Measurements from ENCODE around the gene OPN1MW.

Gene OPN1MW

DNA sequence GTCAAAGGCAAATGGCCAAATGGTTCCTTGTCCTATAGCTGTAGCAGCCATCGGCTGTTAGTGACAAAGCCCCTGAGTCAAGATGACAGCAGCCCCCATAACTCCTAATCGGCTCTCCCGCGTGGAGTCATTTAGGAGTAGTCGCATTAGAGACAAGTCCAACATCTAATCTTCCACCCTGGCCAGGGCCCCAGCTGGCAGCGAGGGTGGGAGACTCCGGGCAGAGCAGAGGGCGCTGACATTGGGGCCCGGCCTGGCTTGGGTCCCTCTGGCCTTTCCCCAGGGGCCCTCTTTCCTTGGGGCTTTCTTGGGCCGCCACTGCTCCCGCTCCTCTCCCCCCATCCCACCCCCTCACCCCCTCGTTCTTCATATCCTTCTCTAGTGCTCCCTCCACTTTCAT is 42.2 kb upstream of the OPN1MW start:
- Histone ChIP-seq H3K27me3 (ENCODE audit: control insufficient read depth in 1 of 2, insufficient read depth in 1 of 2, low read length in 2 of 2) (peaks cover 7 to 31% of the 10 kb centered on the region in 2 experiments), H3K27ac (ENCODE audit: low read length, poor library complexity, severe bottlenecking) (no peak overlapping the region), H2AK5ac (ENCODE audit: low read length, severe bottlenecking) (no peak overlapping the region), H2BK120ac (ENCODE audit: low read depth, low read length) (no peak overlapping the region), H3K18ac (ENCODE audit: low read depth in 1 of 2, low read length in 2 of 2) (no peak overlapping the region), H3K4ac (ENCODE audit: low read depth in 1 of 2, low read length in 2 of 2) (no peak overlapping the region), H3K9me3 (ENCODE audit: control insufficient read depth, low read length) (peaks cover 4% of the 10 kb centered on the region), H2BK15ac (ENCODE audit: low read depth, poor library complexity, severe bottlenecking) (no peak overlapping the region), H3K4me1 (ENCODE audit: control insufficient read depth, insufficient read depth, low read depth, low read length) (no peaks in the 10 kb centered on the region), H3K23ac (ENCODE audit: low read length in 2 of 2) (no peak overlapping the region), H3K9ac (ENCODE audit: low read length) (no peak overlapping the region), H4K8ac (ENCODE audit: low read length) (no peak overlapping the region), H2BK12ac (ENCODE audit: low read length in 2 of 2) (no peak overlapping the region), H3K14ac (ENCODE audit: low read length in 2 of 2) (no peak overlapping the region), H3K36me3 (ENCODE audit: control insufficient read depth in 1 of 2, insufficient read depth in 2 of 2, low read depth in 1 of 2, low read length in 2 of 2) (no peaks in the 10 kb centered on the region), H3K4me2 (ENCODE audit: low read length, poor library complexity, severe bottlenecking) (no peak overlapping the region), H3K4me3 (ENCODE audit: insufficient read depth in 1 of 2, low read depth in 1 of 2, low read length in 2 of 2) (no peak overlapping the region), H4K91ac (ENCODE audit: low read length) (no peak overlapping the region), H3K79me1 (replicated peaks; ENCODE audit: low read length, poor library complexity, severe bottlenecking) (no peaks in the 10 kb centered on the region), H2BK5ac (ENCODE audit: low read depth, low read length, poor library complexity, severe bottlenecking) (no peak overlapping the region), H2AFZ (ENCODE audit: low read depth, low read length) (no peak overlapping the region)
- WGBS: 90% methylated on average over 10 of the region's 12 CpGs
- DNase-seq: no peak

DNA sequence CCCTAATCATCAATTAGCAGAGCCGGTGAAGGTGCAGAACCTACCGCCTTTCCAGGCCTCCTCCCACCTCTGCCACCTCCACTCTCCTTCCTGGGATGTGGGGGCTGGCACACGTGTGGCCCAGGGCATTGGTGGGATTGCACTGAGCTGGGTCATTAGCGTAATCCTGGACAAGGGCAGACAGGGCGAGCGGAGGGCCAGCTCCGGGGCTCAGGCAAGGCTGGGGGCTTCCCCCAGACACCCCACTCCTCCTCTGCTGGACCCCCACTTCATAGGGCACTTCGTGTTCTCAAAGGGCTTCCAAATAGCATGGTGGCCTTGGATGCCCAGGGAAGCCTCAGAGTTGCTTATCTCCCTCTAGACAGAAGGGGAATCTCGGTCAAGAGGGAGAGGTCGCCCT is 41.7 kb upstream of the OPN1MW start:
- no peaks in the 10 kb centered on the region for H3K36me3 ChIP-seq (ENCODE audit: control insufficient read depth in 1 of 2, insufficient read depth in 2 of 2, low read depth in 1 of 2, low read length in 2 of 2)
- no peak overlapping the region for H2AFZ ChIP-seq (ENCODE audit: low read depth, low read length)
- no peak overlapping the region for H3K9ac ChIP-seq (ENCODE audit: low read length)
- H2BK5ac ChIP-seq (ENCODE audit: low read depth, low read length, poor library complexity, severe bottlenecking): no peak overlapping the region
- H3K4me3 ChIP-seq (ENCODE audit: insufficient read depth in 1 of 2, low read depth in 1 of 2, low read length in 2 of 2): no peak overlapping the region
- peaks cover 4% of the 10 kb centered on the region for H3K9me3 ChIP-seq (ENCODE audit: control insufficient read depth, low read length)
- H3K4me1 ChIP-seq (ENCODE audit: control insufficient read depth, insufficient read depth, low read depth, low read length): no peaks in the 10 kb centered on the region
- no peak overlapping the region for H3K4me2 ChIP-seq (ENCODE audit: low read length, poor library complexity, severe bottlenecking)
- H3K27me3 ChIP-seq (ENCODE audit: control insufficient read depth in 1 of 2, insufficient read depth in 1 of 2, low read length in 2 of 2): peaks cover 7 to 26% of the 10 kb centered on the region in 2 experiments
- no peak overlapping the region for H2BK15ac ChIP-seq (ENCODE audit: low read depth, poor library complexity, severe bottlenecking)
- H2BK120ac ChIP-seq (ENCODE audit: low read depth, low read length): no peak overlapping the region
- no peak overlapping the region for H4K91ac ChIP-seq (ENCODE audit: low read length)
- H2BK12ac ChIP-seq (ENCODE audit: low read length in 2 of 2): no peak overlapping the region
- DNase-seq: no peak
- H3K4ac ChIP-seq (ENCODE audit: low read depth in 1 of 2, low read length in 2 of 2): no peak overlapping the region
- no peak overlapping the region for H3K18ac ChIP-seq (ENCODE audit: low read depth in 1 of 2, low read length in 2 of 2)
- no peak overlapping the region for H3K23ac ChIP-seq (ENCODE audit: low read length in 2 of 2)
- no peak overlapping the region for H2AK5ac ChIP-seq (ENCODE audit: low read length, severe bottlenecking)
- H3K14ac ChIP-seq (ENCODE audit: low read length in 2 of 2): no peak overlapping the region
- 75% methylated on average over 6 of the region's 10 CpGs for WGBS
- H4K8ac ChIP-seq (ENCODE audit: low read length): no peak overlapping the region
- H3K27ac ChIP-seq (ENCODE audit: low read length, poor library complexity, severe bottlenecking): no peak overlapping the region
- H3K79me1 ChIP-seq (replicated peaks; ENCODE audit: low read length, poor library complexity, severe bottlenecking): no peaks in the 10 kb centered on the region

DNA sequence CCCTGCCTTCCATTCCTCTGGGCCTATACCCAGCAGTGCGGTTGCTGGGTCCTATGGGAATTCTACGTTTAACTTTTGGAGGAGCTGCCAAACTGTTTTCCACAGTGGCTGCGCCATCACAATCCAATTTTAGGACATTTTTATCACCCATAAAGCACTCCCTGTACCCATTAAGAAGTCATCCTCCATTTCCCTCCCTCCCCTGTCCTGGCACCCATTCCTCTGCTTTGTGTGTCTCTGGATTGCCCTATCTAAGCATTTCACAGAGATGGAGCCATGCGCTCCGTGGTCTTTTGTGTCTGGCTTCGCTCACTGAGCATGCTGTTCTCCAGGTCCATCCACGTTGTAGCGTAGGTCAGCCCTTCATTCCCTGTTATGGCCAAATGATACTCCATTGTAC is 40.0 kb upstream of the OPN1MW start:
- no peak overlapping the region for H3K4ac ChIP-seq (ENCODE audit: low read depth in 1 of 2, low read length in 2 of 2)
- no peaks in the 10 kb centered on the region for H3K79me1 ChIP-seq (replicated peaks; ENCODE audit: low read length, poor library complexity, severe bottlenecking)
- H3K4me2 ChIP-seq (ENCODE audit: low read length, poor library complexity, severe bottlenecking): no peak overlapping the region
- no peak overlapping the region for H3K18ac ChIP-seq (ENCODE audit: low read depth in 1 of 2, low read length in 2 of 2)
- no peak for DNase-seq
- H3K27me3 ChIP-seq (ENCODE audit: control insufficient read depth in 1 of 2, insufficient read depth in 1 of 2, low read length in 2 of 2): peaks cover 7 to 20% of the 10 kb centered on the region in 2 experiments
- H3K4me1 ChIP-seq (ENCODE audit: control insufficient read depth, insufficient read depth, low read depth, low read length): no peaks in the 10 kb centered on the region
- H2AK5ac ChIP-seq (ENCODE audit: low read length, severe bottlenecking): no peak overlapping the region
- no peak overlapping the region for H4K8ac ChIP-seq (ENCODE audit: low read length)
- H3K14ac ChIP-seq (ENCODE audit: low read length in 2 of 2): no peak overlapping the region
- no peak overlapping the region for H4K91ac ChIP-seq (ENCODE audit: low read length)
- no peak overlapping the region for H2BK120ac ChIP-seq (ENCODE audit: low read depth, low read length)
- 99% methylated on average over 8 of the region's 8 CpGs for WGBS
- H3K23ac ChIP-seq (ENCODE audit: low read length in 2 of 2): no peak overlapping the region
- H3K4me3 ChIP-seq (ENCODE audit: insufficient read depth in 1 of 2, low read depth in 1 of 2, low read length in 2 of 2): no peak overlapping the region
- H3K36me3 ChIP-seq (ENCODE audit: control insufficient read depth in 1 of 2, insufficient read depth in 2 of 2, low read depth in 1 of 2, low read length in 2 of 2): no peaks in the 10 kb centered on the region
- H2BK12ac ChIP-seq (ENCODE audit: low read length in 2 of 2): no peak overlapping the region
- no peak overlapping the region for H2BK5ac ChIP-seq (ENCODE audit: low read depth, low read length, poor library complexity, severe bottlenecking)
- no peak overlapping the region for H2AFZ ChIP-seq (ENCODE audit: low read depth, low read length)
- no peak overlapping the region for H2BK15ac ChIP-seq (ENCODE audit: low read depth, poor library complexity, severe bottlenecking)
- H3K9ac ChIP-seq (ENCODE audit: low read length): no peak overlapping the region
- H3K27ac ChIP-seq (ENCODE audit: low read length, poor library complexity, severe bottlenecking): no peak overlapping the region
- peaks cover 4% of the 10 kb centered on the region for H3K9me3 ChIP-seq (ENCODE audit: control insufficient read depth, low read length)

DNA sequence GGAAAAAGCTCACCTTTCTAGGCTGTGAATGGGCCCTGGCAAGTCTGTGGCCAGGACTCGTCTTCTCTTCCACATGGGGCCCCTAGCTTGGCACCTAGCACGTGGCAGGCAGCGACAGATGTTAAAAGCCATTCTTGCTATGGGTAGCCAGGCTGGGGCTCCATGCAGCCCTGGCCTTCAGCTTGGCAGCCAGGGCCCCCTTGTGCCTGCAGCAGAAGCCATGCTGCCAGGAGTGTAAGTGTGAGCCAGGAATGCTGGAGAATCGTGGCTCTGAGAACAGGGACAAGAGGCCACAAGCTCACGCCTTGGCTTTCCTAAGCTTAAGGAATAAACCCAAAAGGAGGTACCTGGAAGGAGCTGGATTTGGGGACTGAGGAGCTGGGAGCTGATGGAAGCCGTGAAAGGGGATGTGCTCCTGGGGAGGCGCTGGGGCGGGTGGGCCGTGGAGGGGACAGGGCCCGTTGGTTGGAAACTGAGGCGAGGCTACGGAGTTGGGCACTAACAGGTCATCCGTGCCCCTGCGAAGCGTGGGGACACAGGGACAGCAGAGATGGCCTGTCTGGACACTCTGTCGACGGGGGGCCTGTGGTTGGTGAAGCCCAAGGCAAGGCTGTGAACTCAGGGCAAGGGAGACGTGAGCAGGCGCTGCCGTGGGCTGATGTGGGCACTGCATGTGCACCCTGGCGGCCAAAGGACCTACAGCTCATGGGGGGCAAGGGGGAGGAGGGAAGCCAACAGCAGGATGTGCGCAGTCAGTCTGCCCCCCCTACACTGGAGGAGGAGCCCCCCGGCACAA is 39.2 kb upstream of the OPN1MW start:
- H2BK15ac ChIP-seq (ENCODE audit: low read depth, poor library complexity, severe bottlenecking): no peak overlapping the region
- H3K23ac ChIP-seq (ENCODE audit: low read length in 2 of 2): no peak overlapping the region
- H3K4me1 ChIP-seq (ENCODE audit: control insufficient read depth, insufficient read depth, low read depth, low read length): no peaks in the 10 kb centered on the region
- H4K91ac ChIP-seq (ENCODE audit: low read length): no peak overlapping the region
- WGBS: 88% methylated on average over 21 of the region's 23 CpGs
- no peak overlapping the region for H2AK5ac ChIP-seq (ENCODE audit: low read length, severe bottlenecking)
- H4K8ac ChIP-seq (ENCODE audit: low read length): no peak overlapping the region
- H3K27ac ChIP-seq (ENCODE audit: low read length, poor library complexity, severe bottlenecking): no peak overlapping the region
- no peak for DNase-seq
- H3K4me2 ChIP-seq (ENCODE audit: low read length, poor library complexity, severe bottlenecking): no peak overlapping the region
- no peaks in the 10 kb centered on the region for H3K79me1 ChIP-seq (replicated peaks; ENCODE audit: low read length, poor library complexity, severe bottlenecking)
- H2BK120ac ChIP-seq (ENCODE audit: low read depth, low read length): no peak overlapping the region
- H3K18ac ChIP-seq (ENCODE audit: low read depth in 1 of 2, low read length in 2 of 2): no peak overlapping the region
- no peak overlapping the region for H3K4ac ChIP-seq (ENCODE audit: low read depth in 1 of 2, low read length in 2 of 2)
- H3K14ac ChIP-seq (ENCODE audit: low read length in 2 of 2): no peak overlapping the region
- no peak overlapping the region for H2BK12ac ChIP-seq (ENCODE audit: low read length in 2 of 2)
- peaks cover 4% of the 10 kb centered on the region for H3K9me3 ChIP-seq (ENCODE audit: control insufficient read depth, low read length)
- H2AFZ ChIP-seq (ENCODE audit: low read depth, low read length): no peak overlapping the region
- H3K27me3 ChIP-seq (ENCODE audit: control insufficient read depth in 1 of 2, insufficient read depth in 1 of 2, low read length in 2 of 2): peaks cover 7 to 20% of the 10 kb centered on the region in 2 experiments
- H3K9ac ChIP-seq (ENCODE audit: low read length): no peak overlapping the region
- no peak overlapping the region for H3K4me3 ChIP-seq (ENCODE audit: insufficient read depth in 1 of 2, low read depth in 1 of 2, low read length in 2 of 2)
- H3K36me3 ChIP-seq (ENCODE audit: control insufficient read depth in 1 of 2, insufficient read depth in 2 of 2, low read depth in 1 of 2, low read length in 2 of 2): no peaks in the 10 kb centered on the region
- no peak overlapping the region for H2BK5ac ChIP-seq (ENCODE audit: low read depth, low read length, poor library complexity, severe bottlenecking)

Data from mesenchymal stem cell (in vitro differentiated cells and primary cell).